ENCODE measurements around the gene THOC7. TPM values are rescaled to one million over a fixed set of nuclear protein-coding genes. Genes with fewer than 3 reads are reported as not detected.

Gene THOC7
- total RNA-seq, 1 donor from 2014 or later, result 43.3 TPM

DNA sequence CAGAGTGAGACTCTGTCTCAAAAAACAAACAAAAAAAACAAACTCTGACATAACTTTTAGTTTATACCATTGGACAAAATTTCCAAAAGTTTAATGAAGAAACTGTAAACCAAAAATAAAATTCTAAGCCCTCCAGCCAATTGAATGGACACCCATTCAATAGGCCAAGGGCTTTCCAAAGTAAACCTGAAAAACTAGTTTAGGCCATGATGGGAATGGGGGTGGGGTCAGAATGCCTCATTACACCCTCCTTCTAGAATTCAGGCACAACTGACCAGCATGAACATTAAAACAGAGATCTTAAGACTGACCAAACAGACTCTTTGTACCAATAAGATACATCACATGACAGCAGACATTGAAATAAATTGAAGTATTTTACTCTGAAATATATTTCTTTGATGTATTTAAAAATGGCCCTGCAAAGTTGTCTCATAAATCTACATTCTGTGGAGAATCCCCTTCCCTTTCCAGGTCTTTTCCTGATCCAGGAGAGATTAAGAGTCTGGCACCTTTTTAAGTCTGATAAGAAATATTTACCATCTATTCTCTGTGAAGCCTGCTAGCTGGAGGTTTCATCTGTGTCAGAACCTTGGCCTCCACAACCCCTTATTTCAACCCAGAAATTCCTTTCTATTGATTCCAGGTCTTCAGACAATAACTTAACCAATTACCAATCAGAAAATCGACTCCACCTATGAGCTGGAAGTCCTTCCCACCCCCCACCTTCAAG, 15.7 kb downstream of the THOC7 start:
- no peak overlapping the region for H3K27ac Mint-ChIP-seq (ENCODE audit: unreplicated experiment)
- peaks cover 2% of the 10 kb centered on the region for H3K4me1 Mint-ChIP-seq (ENCODE audit: low read depth, unreplicated experiment)
- no peak overlapping the region for H3K4me3 Mint-ChIP-seq (ENCODE audit: unreplicated experiment)
- H3K9me3 Mint-ChIP-seq (ENCODE audit: unreplicated experiment), result no peaks in the 10 kb centered on the region
- H3K27me3 Mint-ChIP-seq (ENCODE audit: unreplicated experiment), result no peaks in the 10 kb centered on the region
- H3K36me3 Mint-ChIP-seq (ENCODE audit: unreplicated experiment), result no peaks in the 10 kb centered on the region
- TF ChIP-seq, protein P1, sequence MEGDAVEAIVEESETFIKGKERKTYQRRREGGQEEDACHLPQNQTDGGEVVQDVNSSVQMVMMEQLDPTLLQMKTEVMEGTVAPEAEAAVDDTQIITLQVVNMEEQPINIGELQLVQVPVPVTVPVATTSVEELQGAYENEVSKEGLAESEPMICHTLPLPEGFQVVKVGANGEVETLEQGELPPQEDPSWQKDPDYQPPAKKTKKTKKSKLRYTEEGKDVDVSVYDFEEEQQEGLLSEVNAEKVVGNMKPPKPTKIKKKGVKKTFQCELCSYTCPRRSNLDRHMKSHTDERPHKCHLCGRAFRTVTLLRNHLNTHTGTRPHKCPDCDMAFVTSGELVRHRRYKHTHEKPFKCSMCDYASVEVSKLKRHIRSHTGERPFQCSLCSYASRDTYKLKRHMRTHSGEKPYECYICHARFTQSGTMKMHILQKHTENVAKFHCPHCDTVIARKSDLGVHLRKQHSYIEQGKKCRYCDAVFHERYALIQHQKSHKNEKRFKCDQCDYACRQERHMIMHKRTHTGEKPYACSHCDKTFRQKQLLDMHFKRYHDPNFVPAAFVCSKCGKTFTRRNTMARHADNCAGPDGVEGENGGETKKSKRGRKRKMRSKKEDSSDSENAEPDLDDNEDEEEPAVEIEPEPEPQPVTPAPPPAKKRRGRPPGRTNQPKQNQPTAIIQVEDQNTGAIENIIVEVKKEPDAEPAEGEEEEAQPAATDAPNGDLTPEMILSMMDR (IDR thresholded peaks at IDR 0.05; ENCODE audit: partially characterized antibody, unreplicated experiment), result no peak
- DNase-seq, result no peak

DNA sequence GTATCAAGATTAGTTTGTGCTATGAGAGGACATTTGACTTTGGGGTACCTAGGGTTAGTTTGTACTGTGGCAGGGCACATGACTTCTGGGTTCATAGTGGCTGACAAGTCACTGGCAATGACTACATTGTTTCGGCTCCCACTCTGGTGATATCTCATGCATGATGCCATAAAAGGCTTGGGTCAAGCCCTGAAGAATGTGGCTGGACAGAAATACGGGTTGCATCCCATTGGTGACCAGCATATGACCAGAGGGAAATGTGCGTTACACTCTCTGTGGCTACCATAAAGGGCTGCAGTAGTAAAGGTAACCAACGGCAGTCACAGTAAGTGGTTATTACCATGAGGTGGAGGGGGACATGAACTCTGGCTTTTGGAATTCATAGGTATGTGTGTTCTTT, 18.4 kb downstream of the THOC7 start:
- no peaks in the 10 kb centered on the region for H3K27me3 Mint-ChIP-seq (ENCODE audit: unreplicated experiment)
- TF ChIP-seq, protein P1 (IDR thresholded peaks at IDR 0.05; ENCODE audit: partially characterized antibody, unreplicated experiment), result no peak
- no peaks in the 10 kb centered on the region for H3K9me3 Mint-ChIP-seq (ENCODE audit: unreplicated experiment)
- no peak for DNase-seq
- no peak overlapping the region for H3K27ac Mint-ChIP-seq (ENCODE audit: unreplicated experiment)
- no peaks in the 10 kb centered on the region for H3K36me3 Mint-ChIP-seq (ENCODE audit: unreplicated experiment)
- H3K4me1 Mint-ChIP-seq (ENCODE audit: low read depth, unreplicated experiment), result peaks cover 2% of the 10 kb centered on the region
- no peak overlapping the region for H3K4me3 Mint-ChIP-seq (ENCODE audit: unreplicated experiment)

DNA sequence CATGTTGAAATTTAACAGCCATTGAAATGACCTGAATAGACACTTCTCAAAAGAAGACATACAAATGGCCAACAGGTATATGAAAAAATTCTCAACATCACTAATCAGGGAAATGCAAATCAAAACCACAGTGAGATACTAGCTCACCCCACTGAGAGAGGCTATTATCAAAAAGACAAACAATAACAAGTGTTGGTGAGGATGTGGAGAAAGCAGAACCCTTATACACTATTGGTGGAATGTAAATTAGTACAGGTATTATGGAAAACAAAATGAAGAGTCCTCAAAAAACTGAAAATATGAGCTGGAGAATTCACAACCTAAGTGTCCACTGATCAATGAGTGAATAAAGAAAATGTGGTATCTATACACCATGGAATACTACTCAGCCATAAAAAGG, 21.5 kb downstream of the THOC7 start:
- Mint-ChIP-seq H3K27ac (ENCODE audit: unreplicated experiment) (no peak overlapping the region), H3K36me3 (ENCODE audit: unreplicated experiment) (no peaks in the 10 kb centered on the region), H3K9me3 (ENCODE audit: unreplicated experiment) (no peaks in the 10 kb centered on the region), H3K4me1 (ENCODE audit: low read depth, unreplicated experiment) (no peaks in the 10 kb centered on the region), H3K27me3 (ENCODE audit: unreplicated experiment) (peaks cover 1% of the 10 kb centered on the region), H3K4me3 (ENCODE audit: unreplicated experiment) (no peak overlapping the region)
- TF ChIP-seq, protein P1 (IDR thresholded peaks at IDR 0.05; ENCODE audit: partially characterized antibody, unreplicated experiment), result no peak
- no peak for DNase-seq

DNA sequence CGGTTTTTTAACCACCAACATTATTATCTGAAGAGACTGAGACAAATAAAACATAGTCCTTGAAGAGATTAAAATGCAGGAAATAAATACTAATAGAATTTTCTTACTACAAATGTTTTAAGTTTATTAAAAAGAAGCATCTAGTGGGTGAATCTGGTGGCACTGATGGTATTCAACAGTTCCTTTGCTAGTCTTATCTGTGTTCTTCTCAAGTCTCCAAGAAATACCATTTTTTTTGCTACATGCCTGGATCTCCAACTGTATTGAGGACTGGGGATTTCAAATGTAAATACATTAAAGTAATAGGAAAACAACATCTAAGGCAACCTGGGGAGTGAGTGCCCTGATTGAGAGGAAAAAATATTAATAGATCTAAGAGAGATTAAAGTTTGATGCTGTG, 21.9 kb downstream of the THOC7 start:
- Mint-ChIP-seq H3K9me3 (ENCODE audit: unreplicated experiment) (no peaks in the 10 kb centered on the region), H3K36me3 (ENCODE audit: unreplicated experiment) (no peaks in the 10 kb centered on the region), H3K27ac (ENCODE audit: unreplicated experiment) (no peak overlapping the region), H3K4me3 (ENCODE audit: unreplicated experiment) (no peak overlapping the region), H3K27me3 (ENCODE audit: unreplicated experiment) (peaks cover 1% of the 10 kb centered on the region), H3K4me1 (ENCODE audit: low read depth, unreplicated experiment) (no peaks in the 10 kb centered on the region)
- no peak for DNase-seq
- TF ChIP-seq, protein P1 (IDR thresholded peaks at IDR 0.05; ENCODE audit: partially characterized antibody, unreplicated experiment), result no peak

DNA sequence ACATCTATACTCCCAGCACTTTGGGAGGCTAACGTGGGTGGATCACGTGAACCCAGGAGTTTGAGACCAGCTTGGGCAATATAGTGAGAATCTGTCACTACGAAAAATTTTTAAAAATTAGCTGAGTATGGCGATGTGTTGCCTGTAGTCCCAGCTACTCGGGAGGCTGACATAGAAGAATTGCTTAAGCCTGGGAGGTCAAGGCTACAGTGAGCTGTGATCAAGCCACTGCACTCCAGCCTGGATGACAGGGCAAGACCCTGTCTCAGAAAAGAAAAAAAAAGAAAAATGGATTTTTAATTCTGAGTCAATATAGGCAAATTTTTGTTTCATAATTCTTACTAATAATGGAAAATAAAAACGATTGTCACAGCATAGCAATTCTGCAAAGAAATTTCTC, 31.2 kb downstream of the THOC7 start:
- H3K4me3 Mint-ChIP-seq (ENCODE audit: unreplicated experiment), result no peak overlapping the region
- H3K4me1 Mint-ChIP-seq (ENCODE audit: low read depth, unreplicated experiment), result no peaks in the 10 kb centered on the region
- no peak for DNase-seq
- no peaks in the 10 kb centered on the region for H3K9me3 Mint-ChIP-seq (ENCODE audit: unreplicated experiment)
- TF ChIP-seq, protein P1 (IDR thresholded peaks at IDR 0.05; ENCODE audit: partially characterized antibody, unreplicated experiment), result no peak
- H3K36me3 Mint-ChIP-seq (ENCODE audit: unreplicated experiment), result peaks cover 6% of the 10 kb centered on the region
- no peaks in the 10 kb centered on the region for H3K27me3 Mint-ChIP-seq (ENCODE audit: unreplicated experiment)
- no peak overlapping the region for H3K27ac Mint-ChIP-seq (ENCODE audit: unreplicated experiment)
